ENCODE measurements around the gene GRPEL2. TPM values are rescaled to one million over a fixed set of nuclear protein-coding genes. Genes with fewer than 3 reads are reported as not detected.

The GRPEL2 gene
- total RNA-seq, 8 experiments from 2014 or later, result 9.7 to 33.1 (median 24.0) TPM

DNA sequence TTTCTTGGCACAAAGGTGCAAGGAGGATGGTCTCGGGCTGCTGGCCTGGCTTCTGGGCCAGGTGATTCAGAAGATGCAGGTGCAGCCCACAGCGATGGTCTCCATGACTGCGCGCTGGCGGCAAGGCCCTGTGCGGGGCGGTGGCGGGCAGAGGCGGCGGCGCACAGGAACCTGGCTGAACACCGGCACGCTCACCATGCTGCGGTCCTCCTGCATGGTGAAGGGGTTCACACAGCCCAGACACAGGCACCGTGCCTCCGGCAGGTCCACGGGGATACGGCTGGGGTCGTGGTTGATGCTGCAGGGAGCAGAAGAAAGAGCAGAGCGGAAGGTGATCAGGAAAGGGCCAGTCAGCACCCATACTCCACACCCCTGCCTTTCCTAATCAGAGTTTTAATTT, 29.0 kb downstream of the GRPEL2 start:
- H3K4me1 ChIP-seq (replicated peaks in 1 of 2), result no peaks in the 10 kb centered on the region
- no peak for ATAC-seq (replicated peaks in 6 of 8)
- WGBS, 10 experiments, result 67 to 100% (median 88%) methylated on average over 1 to 10 of the region's 20 CpGs; no CpG with 5 or more reads in 3 of the 10 experiments
- in situ Hi-C loops (cut with MboI; ENCODE audit: low pct_unique_long_range_greater_than_20kb in 2 of 9, low sequenced_read_pairs in 9 of 9, unreplicated experiment in 9 of 9), result loop anchor here in 3 of 9 experiments (25.0 kb wide), 1 partner anchor 188 kb away; the partner anchor contains the start of gene CSNK1A1 (in 3 of the 3)
- no peak overlapping the region for H3K4me3 ChIP-seq
- H3K27ac ChIP-seq, result no peak overlapping the region

DNA sequence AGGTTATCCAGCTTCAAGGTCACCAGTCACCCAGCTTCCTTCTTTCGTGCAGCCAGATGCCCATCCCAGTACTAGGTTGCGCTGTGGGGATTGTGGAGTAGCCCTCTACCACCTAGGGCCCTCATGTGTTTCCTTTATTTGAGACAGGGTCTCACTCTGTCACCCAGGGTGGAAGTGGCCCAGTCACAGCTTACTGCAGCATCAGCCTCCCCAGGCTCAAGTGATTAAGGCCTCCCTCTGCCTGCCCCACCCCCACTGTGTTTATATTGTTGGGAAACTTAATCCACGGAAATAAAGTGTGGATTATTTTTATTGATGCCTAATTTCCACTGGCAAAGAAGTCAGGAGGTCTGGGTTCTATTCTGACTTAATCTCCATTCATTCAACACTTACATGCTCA, 29.5 kb downstream of the GRPEL2 start:
- in situ Hi-C loops (cut with MboI; ENCODE audit: low pct_unique_long_range_greater_than_20kb in 2 of 9, low sequenced_read_pairs in 9 of 9, unreplicated experiment in 9 of 9), result loop anchor here in 4 of 9 experiments (5.0 to 25.0 kb wide), 2 partner anchors 62 to 188 kb away; partner anchors contain the start of gene CSNK1A1 (in 3 of the 4)
- ATAC-seq (replicated peaks in 6 of 8), result no peak

DNA sequence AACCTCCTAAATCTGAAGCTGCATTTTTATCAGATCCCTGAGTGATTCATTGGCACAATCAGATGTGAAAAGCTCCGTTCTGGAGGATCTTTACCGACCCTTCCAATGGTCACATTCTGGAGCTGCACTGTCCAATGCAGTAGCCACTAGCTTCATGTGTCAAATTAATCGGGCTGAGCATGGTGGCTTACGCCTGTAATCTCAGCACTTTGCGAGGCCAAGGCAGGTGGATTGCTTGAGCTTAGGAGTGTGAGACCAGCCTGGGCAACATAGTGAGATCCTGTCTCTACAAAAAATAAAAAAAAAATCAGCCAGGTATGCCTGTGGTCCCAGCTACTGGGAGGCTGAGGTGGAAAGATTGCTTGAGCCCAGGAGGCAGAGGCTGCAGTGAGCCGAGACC, 30.1 kb downstream of the GRPEL2 start:
- no peak for ATAC-seq (replicated peaks in 6 of 8)
- Histone ChIP-seq H3K4me1 (replicated peaks in 1 of 2) (no peaks in the 10 kb centered on the region), H3K4me3 (no peak overlapping the region), H3K27ac (no peak overlapping the region)
- in situ Hi-C loops (cut with MboI; ENCODE audit: low pct_unique_long_range_greater_than_20kb in 2 of 9, low sequenced_read_pairs in 9 of 9, unreplicated experiment in 9 of 9), result loop anchor here in 1 of 9 experiments (5.0 kb wide), 1 partner anchor 62 kb away; no protein-coding TSS in a partner anchor
- WGBS, 10 experiments, result 70 to 100% (median 82%) methylated on average over 1 to 6 of the region's 6 CpGs; no CpG with 5 or more reads in 1 of the 10 experiments

More for the DNA sequence above, 29.5 kb downstream of the GRPEL2 start:
- H3K4me1 ChIP-seq (replicated peaks in 1 of 2), result no peaks in the 10 kb centered on the region
- 67 to 80% (median 71%) methylated on average over 1 to 2 of the region's 3 CpGs; no CpG with 5 or more reads in 7 of the 10 experiments for WGBS, 10 experiments
- H3K4me3 ChIP-seq, result no peak overlapping the region
- no peak overlapping the region for H3K27ac ChIP-seq

DNA sequence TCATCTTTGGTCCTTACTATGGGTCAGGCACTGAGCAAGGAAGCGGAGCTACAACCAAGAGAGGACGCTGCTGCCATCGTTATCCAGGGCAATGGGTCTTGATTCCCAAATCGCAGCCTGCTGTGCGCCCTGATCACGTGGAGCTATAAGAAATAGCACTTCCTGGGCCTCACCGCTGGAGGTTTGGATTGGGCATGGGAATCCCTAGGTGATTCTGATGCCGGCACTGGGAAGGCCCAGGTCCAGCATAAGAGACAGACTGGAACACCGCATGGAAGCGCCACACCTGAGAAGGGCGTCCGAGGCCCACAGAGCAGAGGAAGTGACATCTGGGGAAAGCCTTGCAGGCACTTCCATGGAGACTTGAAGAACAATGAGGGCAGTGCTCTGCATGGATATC, 30.8 kb downstream of the GRPEL2 start:
- H3K27ac ChIP-seq, result no peak overlapping the region
- 75 to 100% (median 91%) methylated on average over 1 to 5 of the region's 12 CpGs; no CpG with 5 or more reads in 3 of the 10 experiments for WGBS, 10 experiments
- ATAC-seq (replicated peaks in 6 of 8), result no peak
- no peak overlapping the region for H3K4me3 ChIP-seq
- in situ Hi-C loops (cut with MboI; ENCODE audit: low pct_unique_long_range_greater_than_20kb in 2 of 9, low sequenced_read_pairs in 9 of 9, unreplicated experiment in 9 of 9), result loop anchor here in 1 of 9 experiments (5.0 kb wide), 1 partner anchor 61 kb away; no protein-coding TSS in a partner anchor
- H3K4me1 ChIP-seq (replicated peaks in 1 of 2), result peaks cover 0 to 5% of the 10 kb centered on the region in 2 donors

DNA sequence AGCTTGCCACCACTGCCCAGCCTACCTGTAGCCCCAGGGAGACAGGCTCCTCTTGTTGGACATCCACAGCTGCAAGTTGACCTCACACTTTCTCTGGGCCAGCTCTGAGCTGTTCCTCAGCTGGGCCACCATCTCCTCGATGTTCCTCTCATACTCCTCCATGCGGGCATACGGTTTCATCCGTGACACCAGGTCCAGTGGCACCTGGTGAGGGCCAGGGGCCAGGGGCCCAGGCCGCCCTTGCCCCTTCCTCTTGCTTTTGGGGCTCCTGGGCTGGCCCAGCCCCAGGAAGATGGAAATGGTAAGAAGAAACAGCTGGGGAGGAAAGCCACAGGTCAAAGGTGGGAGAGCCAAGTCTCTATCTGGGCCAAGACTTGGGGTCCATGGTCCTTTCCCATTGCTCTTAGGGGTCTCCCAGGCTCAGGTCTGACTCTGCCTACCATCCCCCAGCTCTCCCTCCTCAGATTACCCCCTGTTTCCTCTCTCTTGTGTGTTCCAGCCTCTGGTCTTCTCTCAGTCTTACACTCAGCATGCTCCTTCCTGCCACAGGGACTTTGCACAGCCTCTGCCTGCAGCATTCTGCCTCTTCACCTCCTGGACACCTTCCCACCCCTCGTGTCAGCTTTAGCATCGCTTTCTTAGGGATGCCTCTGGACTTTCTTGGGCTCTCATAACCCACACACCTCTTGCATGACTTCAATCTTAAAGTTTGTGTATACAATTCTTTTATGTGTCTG, 31.6 kb downstream of the GRPEL2 start:
- in situ Hi-C loops (cut with MboI; ENCODE audit: low pct_unique_long_range_greater_than_20kb in 2 of 9, low sequenced_read_pairs in 9 of 9, unreplicated experiment in 9 of 9), result loop anchor here in 1 of 9 experiments (5.0 kb wide), 1 partner anchor 60 kb away; no protein-coding TSS in a partner anchor
- WGBS, 10 experiments, result 40 to 100% (median 83%) methylated on average over 1 to 3 of the region's 7 CpGs; no CpG with 5 or more reads in 2 of the 10 experiments

DNA sequence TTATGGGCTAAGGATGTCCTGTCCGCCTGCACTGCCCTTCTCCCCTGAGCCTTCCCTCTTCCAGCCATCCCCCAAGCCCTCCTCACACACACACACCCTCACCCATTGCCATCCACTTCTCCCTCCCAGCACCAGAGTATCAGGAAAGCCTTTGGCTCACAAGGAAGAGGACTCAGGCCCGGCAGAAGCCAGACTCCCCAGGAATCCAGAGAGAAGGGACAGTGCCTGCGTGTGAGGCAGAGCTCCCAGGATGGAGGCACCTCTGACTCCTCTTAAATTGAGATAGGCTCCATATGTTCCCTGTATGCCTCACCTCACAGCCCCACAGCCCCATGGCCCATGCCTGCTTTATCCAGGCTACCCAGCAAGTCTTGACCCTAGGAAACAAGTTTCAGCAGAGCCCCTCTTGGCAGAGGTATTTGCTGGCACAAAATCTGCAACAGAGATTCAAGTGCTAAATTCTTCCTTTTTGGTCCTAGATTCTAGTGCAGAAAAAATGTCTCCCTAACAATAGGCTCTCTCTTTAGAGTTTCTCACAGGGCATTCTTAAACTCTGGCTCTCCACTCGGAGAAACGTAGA, 33.0 kb downstream of the GRPEL2 start:
- Histone ChIP-seq H3K27ac (no peak overlapping the region), H3K4me1 (replicated peaks in 1 of 2) (peaks cover 0 to 11% of the 10 kb centered on the region in 2 donors), H3K4me3 (no peak overlapping the region)
- WGBS, 10 experiments, result 0 to 80% (median 55%) methylated on average over 1 to 2 of the region's 5 CpGs; no CpG with 5 or more reads in 4 of the 10 experiments
- in situ Hi-C loops (cut with MboI; ENCODE audit: low pct_unique_long_range_greater_than_20kb in 2 of 9, low sequenced_read_pairs in 9 of 9, unreplicated experiment in 9 of 9), result loop anchor here in 1 of 9 experiments (5.0 kb wide), 1 partner anchor 59 kb away; no protein-coding TSS in a partner anchor
- ATAC-seq (replicated peaks in 6 of 8), result no peak

More for the DNA sequence above, 31.6 kb downstream of the GRPEL2 start:
- Histone ChIP-seq H3K4me3 (no peak overlapping the region), H3K27ac (no peak overlapping the region), H3K4me1 (replicated peaks in 1 of 2) (peaks cover 0 to 11% of the 10 kb centered on the region in 2 donors)
- ATAC-seq (replicated peaks in 6 of 8), result no peak

DNA sequence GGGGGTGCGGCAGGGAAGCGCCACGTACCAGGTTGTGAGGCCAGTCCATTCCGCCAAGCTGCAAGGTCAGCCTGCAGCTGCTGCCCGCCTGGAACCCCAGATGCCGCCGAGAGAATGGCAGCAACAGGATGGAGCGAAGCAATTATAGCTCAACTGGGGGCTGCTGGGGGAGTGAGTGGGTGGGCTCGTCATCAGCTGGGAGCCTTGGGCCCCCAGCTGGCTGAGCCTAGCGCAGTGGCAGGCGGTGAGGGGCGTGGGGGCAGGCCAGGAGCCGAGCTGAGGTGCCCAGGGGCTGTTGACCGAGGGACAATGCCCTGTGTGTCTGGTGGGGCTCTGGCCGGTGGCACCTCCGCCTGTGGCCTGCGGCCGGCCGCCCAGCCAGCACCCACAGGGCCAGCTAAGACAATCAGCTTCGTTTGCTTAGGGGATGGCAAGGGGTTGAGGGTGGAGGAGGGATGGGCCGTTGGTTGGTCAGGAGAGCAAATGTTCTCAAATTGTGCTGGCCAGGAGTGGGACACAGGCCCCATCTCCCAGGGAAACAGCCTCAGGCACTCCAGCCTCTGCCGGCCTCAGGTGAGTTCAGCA, 34.0 kb downstream of the GRPEL2 start, which contains the start of gene IL17B:
TSS of gene IL17B (minus strand) at position 116 of the 585 bp plus-strand sequence. CDS start at position 49, 67 bp downstream.
- in situ Hi-C loops (cut with MboI; ENCODE audit: low pct_unique_long_range_greater_than_20kb in 2 of 9, low sequenced_read_pairs in 9 of 9, unreplicated experiment in 9 of 9), result loop anchor here in 1 of 9 experiments (5.0 kb wide), 1 partner anchor 58 kb away; no protein-coding TSS in a partner anchor
- peaks cover 0 to 11% of the 10 kb centered on the region in 2 donors for H3K4me1 ChIP-seq (replicated peaks in 1 of 2)
- ATAC-seq (replicated peaks in 6 of 8), result no peak
- H3K4me3 ChIP-seq, result no peak within 1 kb of the TSS
- WGBS, 10 experiments, result 87 to 100% (median 94%) methylated on average over 1 to 6 of the region's 22 CpGs; no CpG with 5 or more reads in 3 of the 10 experiments
- H3K27ac ChIP-seq, result no peak within 1 kb of the TSS

DNA sequence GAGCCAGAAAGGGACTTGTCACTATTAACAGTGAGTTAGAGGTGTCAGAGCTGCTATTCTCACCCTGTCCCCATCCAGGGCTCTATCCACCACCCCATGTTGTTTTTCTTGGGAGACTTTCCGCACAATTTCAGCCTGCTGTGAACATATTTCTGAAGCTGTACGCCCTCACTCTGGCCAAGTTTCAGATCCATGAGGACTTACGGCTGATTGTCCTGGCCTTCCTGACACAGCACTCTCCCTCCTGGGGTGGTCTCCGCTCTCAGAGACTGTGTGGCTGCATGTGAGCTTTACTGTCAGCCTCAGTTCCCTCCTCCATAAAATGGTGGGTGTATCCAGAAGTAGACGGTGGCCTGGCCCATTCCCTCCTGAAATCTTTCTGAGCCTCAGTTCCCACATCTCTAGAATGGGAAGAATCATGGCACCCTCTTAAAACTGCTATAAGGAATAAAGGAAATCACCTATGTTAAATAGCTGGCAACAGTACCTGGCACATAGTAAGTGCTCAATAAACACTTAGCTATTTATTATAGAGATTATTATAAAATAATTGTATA, 34.6 kb downstream of the GRPEL2 start:
- Histone ChIP-seq H3K4me3 (no peak overlapping the region), H3K27ac (no peak overlapping the region), H3K4me1 (replicated peaks in 1 of 2) (peaks cover 0 to 11% of the 10 kb centered on the region in 2 donors)
- 100% methylated on average over 1 to 4 of the region's 5 CpGs; no CpG with 5 or more reads in 4 of the 10 experiments for WGBS, 10 experiments
- ATAC-seq (replicated peaks in 6 of 8), result no peak
- in situ Hi-C loops (cut with MboI; ENCODE audit: low pct_unique_long_range_greater_than_20kb in 2 of 9, low sequenced_read_pairs in 9 of 9, unreplicated experiment in 9 of 9), result loop anchor here in 2 of 9 experiments (5.0 to 10.0 kb wide), 2 partner anchors 55 to 57 kb away; no protein-coding TSS in a partner anchor

DNA sequence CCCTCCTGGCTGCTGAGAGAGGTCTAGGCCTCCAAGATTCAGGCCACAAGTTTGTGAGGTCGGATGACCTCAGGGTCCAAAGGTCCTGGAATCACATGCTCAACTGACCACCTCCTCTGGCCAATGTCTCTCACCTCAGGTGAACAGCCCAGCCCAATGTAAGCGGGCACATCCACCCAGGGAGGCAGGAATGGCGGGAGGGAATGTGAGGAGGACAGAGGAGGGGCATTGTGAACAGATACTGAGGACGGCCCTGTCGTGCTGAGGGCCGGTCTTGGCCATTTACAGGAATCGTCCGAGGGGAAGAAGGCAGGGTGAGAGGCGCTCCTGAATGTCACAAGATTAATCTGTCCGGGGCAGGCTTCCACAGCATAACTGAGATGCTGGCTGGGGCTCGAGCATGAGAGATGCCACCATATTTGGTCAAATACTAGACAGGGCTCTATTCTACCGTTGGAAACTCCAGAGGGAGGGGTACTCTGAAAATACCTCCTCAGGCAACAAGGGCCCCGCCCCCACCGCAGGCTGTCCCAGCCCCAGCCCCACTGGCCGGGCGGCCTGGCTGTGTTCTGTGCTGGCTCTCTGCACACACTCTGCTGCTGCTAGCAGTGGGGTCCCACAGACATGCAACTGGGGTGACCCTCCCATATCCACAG, 35.3 kb downstream of the GRPEL2 start:
- peaks cover 0 to 11% of the 10 kb centered on the region in 2 donors for H3K4me1 ChIP-seq (replicated peaks in 1 of 2)
- H3K4me3 ChIP-seq, result no peak overlapping the region
- 53 to 100% (median 78%) methylated on average over 1 to 7 of the region's 16 CpGs; no CpG with 5 or more reads in 3 of the 10 experiments for WGBS, 10 experiments
- H3K27ac ChIP-seq, result no peak overlapping the region
- ATAC-seq (replicated peaks in 6 of 8), result peak in 7 of 8 experiments; percentile 7 to 74 (median 40)
- in situ Hi-C loops (cut with MboI; ENCODE audit: low pct_unique_long_range_greater_than_20kb in 2 of 9, low sequenced_read_pairs in 9 of 9, unreplicated experiment in 9 of 9), result loop anchor here in 1 of 9 experiments (10.0 kb wide), 1 partner anchor 54 kb away; no protein-coding TSS in a partner anchor

DNA sequence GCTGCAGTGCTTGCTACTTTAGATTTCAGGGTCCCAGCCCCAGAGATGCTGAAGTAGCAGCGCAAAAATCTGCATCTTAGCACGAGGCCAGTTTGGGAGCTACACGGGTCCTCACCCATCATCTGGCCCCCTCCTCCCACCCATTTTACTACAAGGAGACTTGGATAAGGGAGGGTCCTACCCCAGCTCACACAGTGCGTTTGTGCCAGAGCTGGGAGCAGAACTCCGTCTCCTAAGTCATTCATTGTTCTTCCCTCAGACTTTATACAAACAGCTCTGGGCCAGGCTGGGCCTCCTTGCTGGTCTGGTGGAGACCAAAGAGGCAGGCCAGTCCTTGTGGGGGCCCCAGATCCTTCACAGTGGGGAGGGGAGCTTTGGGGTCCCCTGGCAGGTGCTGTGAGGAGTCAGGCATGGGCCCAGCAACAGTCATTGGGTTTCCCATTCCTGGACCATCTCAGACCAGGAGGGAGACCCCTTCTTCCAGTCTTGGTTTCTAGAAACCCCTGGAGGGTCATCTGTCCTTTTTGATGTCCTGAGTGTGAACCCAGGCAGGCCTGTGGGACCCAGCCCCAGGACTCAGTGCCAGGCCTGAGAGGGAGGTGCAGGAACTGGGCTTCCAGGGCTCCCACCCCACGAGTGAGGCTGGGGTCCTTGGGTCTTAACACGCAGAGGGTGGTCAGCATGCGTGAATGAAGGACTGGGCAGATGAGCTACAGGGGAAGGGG, 36.1 kb downstream of the GRPEL2 start:
- 0 to 87% (median 59%) methylated on average over 1 to 4 of the region's 8 CpGs; no CpG with 5 or more reads in 6 of the 10 experiments for WGBS, 10 experiments
- H3K4me1 ChIP-seq (replicated peaks in 1 of 2), result peaks cover 0 to 11% of the 10 kb centered on the region in 2 donors
- no peak overlapping the region for H3K27ac ChIP-seq
- ATAC-seq (replicated peaks in 6 of 8), result peak in 7 of 8 experiments; percentile 17 to 48 (median 32)
- H3K4me3 ChIP-seq, result no peak overlapping the region
- in situ Hi-C loops (cut with MboI; ENCODE audit: low pct_unique_long_range_greater_than_20kb in 2 of 9, low sequenced_read_pairs in 9 of 9, unreplicated experiment in 9 of 9), result loop anchor here in 1 of 9 experiments (10.0 kb wide), 1 partner anchor 53 kb away; no protein-coding TSS in a partner anchor

DNA sequence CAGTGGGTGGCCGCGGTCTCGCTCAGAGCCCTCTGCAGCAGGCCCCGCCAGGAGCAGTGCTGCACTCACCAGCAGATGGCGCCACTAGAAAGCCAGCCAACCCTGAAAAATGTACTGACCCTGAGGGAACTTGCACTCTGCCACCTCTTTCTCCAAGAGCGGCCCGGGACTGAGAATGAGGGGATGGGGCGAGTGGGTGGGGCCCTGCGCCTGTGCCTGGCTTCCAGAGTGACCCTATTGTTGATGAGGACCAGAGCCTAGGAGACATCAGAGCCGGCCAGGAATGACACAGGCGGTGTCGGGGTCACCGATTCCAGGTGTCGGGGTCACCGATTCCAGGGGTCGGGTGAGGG, 36.7 kb downstream of the GRPEL2 start:
- WGBS, 10 experiments, result 80% methylated on average over 1 of the region's 16 CpGs; no CpG with 5 or more reads in 9 of the 10 experiments
- H3K4me1 ChIP-seq (replicated peaks in 1 of 2), result peaks cover 0 to 11% of the 10 kb centered on the region in 2 donors
- no peak overlapping the region for H3K4me3 ChIP-seq
- no peak overlapping the region for H3K27ac ChIP-seq
- peak; percentile 85 to 99 (median 94) for ATAC-seq (replicated peaks in 6 of 8)
- in situ Hi-C loops (cut with MboI; ENCODE audit: low pct_unique_long_range_greater_than_20kb in 2 of 9, low sequenced_read_pairs in 9 of 9, unreplicated experiment in 9 of 9), result loop anchor here in 1 of 9 experiments (10.0 kb wide), 1 partner anchor 53 kb away; no protein-coding TSS in a partner anchor
